ENCODE results near the gene OR6A2. TPM values are rescaled to one million over a fixed set of nuclear protein-coding genes. Genes with fewer than 3 reads are reported as not detected.

Gene OR6A2
- total RNA-seq = 0.41 TPM

GRCh38 chr11:6799402-6799801 lies at the start of gene OR6A2:
Gene OR6A2, minus strand, starts transcription at chr11:6799689. Its CDS starts 3,981 bp downstream, at chr11:6795708.

GRCh38 chr11:6845383-6845782 lies 45.9 kb upstream of the OR6A2 start, which contains the start of gene OR10A5:
Gene OR10A5, plus strand, starts transcription at chr11:6845683. Its CDS starts 0 bp downstream, at chr11:6845683.

DNA sequence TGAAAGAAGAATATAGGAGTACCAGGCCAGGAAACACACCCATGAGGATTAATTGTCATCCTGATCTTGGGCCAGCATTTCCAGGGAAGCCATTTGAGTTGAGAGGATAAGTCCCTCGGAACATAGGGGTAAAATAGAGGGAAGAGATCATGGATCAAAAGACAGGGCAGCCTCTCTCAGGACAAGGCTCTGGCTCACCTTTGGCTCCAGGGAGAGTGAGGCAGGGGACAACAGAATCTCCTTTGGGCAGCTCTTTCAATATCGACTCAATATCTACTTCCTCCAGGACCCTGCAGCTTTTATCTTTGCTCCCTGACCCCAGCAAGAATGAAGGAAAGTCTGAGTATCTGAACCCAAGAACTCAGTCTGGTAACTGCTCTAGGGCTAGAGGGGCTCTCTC lies 16.8 kb downstream of the OR6A2 start, which contains the start of gene OR2AG1:
OR2AG1 (plus strand) TSS at position 301 of the 400 bp plus-strand sequence. CDS start 2,018 bp downstream, outside the sequence.

GRCh38 chr11:6771926-6772893 lies 27.3 kb downstream of the OR6A2 start, which contains the start of gene OR2AG2:
Gene OR2AG2, minus strand, starts transcription at chr11:6771976. Its CDS starts 3,019 bp downstream, at chr11:6768957.

Other genes starting within 250 kb of the OR6A2 start
- gene RRP8, start 196.1 kb downstream of the OR6A2 start, total RNA-seq = 19.6 TPM
- gene ILK, start 195.9 kb downstream of the OR6A2 start, total RNA-seq = 143 TPM
- gene TAF10, start 187.5 kb downstream of the OR6A2 start, total RNA-seq = 56.2 TPM
- gene TPP1, start 180.3 kb downstream of the OR6A2 start, total RNA-seq = 113 TPM
- 73.7 TPM for gene DCHS1, start 143.9 kb downstream of the OR6A2 start, total RNA-seq
- 40.5 TPM for gene MRPL17, start 116.3 kb downstream of the OR6A2 start, total RNA-seq
- gene OR2AG2, start 27.7 kb downstream of the OR6A2 start, total RNA-seq = 0.18 TPM
- gene OR2AG1, start 16.7 kb downstream of the OR6A2 start, total RNA-seq = not detected
- not detected for gene OR10A5, start 46.0 kb upstream of the OR6A2 start, total RNA-seq
- gene OR10A2, start 63.4 kb upstream of the OR6A2 start, total RNA-seq = not detected
- not detected for gene OR10A4, start 76.9 kb upstream of the OR6A2 start, total RNA-seq
- gene OR2D2, start 92.8 kb upstream of the OR6A2 start, total RNA-seq = 0.70 TPM
- gene OR2D3, start 121.3 kb upstream of the OR6A2 start, total RNA-seq = not detected
- 2.2 TPM for gene ZNF215, start 126.7 kb upstream of the OR6A2 start, total RNA-seq
- 7.0 TPM for gene ZNF214, start 220.7 kb upstream of the OR6A2 start, total RNA-seq
- gene NLRP14, start 220.8 kb upstream of the OR6A2 start, total RNA-seq = 0.99 TPM

All from metanephros (tissue), 1 donor.